Choroid plexus epithelial cell (primary cell): ENCODE measurements around the gene FOXF1.

Experiments
- DNase-seq: peaks from one replicate; pipeline ENCODE4 v3.0.0-alpha.2; 2010; ENCODE audit warnings: low read depth
- H3K4me3 ChIP-seq: 2 replicates; pipeline ENCODE4 v1.5.1; 2011; ENCODE audit warnings: low read depth, mild to moderate bottlenecking, control low read depth, low read length, moderate library complexity
- TF ChIP-seq, protein P1 (sequence below): conservative IDR thresholded peaks from 2 replicates; pipeline ENCODE4 v1.5.1; 2011; ENCODE audit warnings: low read depth, mild to moderate bottlenecking, control low read depth, inconsistent platforms, low read length, moderate library complexity

FOXF1 gene

DNA sequence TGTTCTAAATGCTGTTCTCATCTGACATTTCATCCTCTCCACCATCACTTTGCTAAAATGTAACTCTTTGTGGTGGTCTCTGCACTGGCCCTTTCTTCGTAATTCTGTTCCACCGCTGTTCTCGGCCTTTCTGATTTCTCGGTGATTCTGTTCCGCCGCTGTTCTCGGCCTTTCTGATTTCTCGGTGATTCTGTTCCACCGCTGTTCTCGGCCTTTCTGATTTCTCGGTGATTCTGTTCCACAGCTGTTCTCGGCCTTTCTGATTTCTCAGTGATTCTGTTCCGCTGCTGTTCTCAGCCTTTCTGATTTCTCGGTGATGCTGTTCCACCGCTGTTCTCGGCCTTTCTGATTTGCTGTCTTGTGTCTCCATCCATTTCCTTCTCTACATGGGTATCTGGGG is 12.3 kb downstream of the FOXF1 start:
- H3K4me3 ChIP-seq, result no peak overlapping the region
- no peak for DNase-seq
- TF ChIP-seq, protein P1, sequence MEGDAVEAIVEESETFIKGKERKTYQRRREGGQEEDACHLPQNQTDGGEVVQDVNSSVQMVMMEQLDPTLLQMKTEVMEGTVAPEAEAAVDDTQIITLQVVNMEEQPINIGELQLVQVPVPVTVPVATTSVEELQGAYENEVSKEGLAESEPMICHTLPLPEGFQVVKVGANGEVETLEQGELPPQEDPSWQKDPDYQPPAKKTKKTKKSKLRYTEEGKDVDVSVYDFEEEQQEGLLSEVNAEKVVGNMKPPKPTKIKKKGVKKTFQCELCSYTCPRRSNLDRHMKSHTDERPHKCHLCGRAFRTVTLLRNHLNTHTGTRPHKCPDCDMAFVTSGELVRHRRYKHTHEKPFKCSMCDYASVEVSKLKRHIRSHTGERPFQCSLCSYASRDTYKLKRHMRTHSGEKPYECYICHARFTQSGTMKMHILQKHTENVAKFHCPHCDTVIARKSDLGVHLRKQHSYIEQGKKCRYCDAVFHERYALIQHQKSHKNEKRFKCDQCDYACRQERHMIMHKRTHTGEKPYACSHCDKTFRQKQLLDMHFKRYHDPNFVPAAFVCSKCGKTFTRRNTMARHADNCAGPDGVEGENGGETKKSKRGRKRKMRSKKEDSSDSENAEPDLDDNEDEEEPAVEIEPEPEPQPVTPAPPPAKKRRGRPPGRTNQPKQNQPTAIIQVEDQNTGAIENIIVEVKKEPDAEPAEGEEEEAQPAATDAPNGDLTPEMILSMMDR, result no peak

DNA sequence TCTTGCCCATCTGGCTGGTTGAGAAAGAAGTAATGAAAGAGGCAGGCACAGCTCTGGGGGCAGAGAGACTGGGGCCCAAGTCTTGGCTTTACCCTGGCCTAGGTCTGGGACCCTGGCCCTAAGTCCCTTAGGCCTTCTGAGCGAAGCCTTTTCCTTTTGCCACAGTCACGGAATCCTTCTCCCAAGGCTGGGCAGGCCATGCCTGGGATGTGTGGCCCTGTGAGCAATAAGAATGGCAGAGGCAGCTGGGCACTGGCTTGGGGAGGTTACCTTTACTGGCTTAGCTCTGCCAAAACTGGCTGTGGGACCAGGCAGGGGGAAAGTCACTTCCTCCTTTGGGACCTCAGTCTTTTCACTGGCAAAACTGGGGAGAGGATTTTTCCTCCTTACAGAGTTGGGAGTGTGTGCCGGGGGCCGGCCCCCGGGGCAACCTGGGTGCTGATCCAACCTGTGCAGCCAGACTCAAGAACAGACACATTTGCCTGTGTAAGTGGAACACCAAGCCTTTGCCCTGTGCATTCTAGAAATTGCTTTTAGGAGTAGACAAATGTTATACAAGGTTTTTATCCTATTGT is 12.9 kb downstream of the FOXF1 start:
- H3K4me3 ChIP-seq, result no peak overlapping the region
- DNase-seq, result no peak
- TF ChIP-seq, protein P1, result no peak

DNA sequence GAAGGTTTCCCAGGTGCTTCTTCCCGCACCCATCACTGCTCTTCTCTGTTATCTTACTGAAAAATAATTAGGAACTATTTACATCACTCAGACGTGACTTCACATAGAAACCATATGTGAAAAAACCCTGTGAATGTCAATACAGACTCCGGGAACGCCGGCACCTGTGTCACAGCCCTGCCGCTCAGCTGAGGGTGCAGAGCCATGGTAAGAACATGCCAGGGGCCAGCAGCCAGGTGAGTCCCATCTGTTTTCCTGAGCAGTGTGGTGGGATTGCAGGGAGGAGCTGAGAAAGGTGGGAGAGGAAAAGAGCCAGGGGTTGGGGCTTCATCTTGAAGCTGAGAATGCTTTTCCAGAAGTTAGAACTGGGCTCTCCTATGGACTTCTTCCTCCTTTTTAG is 13.7 kb downstream of the FOXF1 start:
- H3K4me3 ChIP-seq, result no peak overlapping the region
- TF ChIP-seq, protein P1, result no peak
- DNase-seq, result no peak

DNA sequence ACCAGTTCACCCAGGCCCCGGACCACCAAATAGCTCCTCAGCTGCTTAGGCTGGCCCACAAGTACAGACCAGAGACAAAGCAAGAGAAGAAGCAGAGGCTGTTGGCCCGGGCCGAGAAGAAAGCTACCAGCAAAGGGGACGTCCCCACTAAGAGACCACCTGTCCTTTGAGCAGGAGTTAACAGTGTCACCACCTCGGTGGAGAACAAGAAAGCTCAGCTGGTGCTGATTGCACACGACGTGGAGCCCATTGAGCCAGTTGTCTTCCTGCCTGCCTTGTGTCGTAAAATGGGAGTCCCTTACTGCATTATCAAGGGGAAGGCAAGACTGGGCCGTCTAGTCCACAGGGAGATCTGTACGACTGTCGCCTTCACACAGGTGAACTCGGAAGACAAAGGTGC is 15.4 kb downstream of the FOXF1 start:
- H3K4me3 ChIP-seq, result no peak overlapping the region
- DNase-seq, result no peak
- TF ChIP-seq, protein P1, result no peak

DNA sequence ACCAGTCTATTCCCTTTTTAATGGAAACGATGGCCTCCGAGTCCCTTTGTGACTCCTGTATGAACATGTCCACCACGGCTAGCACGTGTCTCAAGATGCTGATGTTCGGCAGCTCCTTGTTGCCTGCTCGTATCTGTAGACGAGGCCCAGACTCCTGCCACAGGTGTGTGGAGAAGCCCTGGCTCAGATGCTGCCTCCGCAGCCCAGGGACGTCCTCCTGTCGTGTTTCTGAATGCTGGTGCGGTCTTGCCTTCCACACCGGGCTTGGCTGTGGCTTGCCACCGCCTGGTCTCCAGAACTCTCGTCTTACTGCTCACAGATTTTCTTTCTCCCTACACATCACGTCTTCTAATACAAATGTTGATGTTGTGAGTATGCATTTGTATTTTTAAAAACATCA is 17.0 kb downstream of the FOXF1 start:
- DNase-seq, result no peak
- TF ChIP-seq, protein P1, result no peak
- H3K4me3 ChIP-seq, result no peak overlapping the region

DNA sequence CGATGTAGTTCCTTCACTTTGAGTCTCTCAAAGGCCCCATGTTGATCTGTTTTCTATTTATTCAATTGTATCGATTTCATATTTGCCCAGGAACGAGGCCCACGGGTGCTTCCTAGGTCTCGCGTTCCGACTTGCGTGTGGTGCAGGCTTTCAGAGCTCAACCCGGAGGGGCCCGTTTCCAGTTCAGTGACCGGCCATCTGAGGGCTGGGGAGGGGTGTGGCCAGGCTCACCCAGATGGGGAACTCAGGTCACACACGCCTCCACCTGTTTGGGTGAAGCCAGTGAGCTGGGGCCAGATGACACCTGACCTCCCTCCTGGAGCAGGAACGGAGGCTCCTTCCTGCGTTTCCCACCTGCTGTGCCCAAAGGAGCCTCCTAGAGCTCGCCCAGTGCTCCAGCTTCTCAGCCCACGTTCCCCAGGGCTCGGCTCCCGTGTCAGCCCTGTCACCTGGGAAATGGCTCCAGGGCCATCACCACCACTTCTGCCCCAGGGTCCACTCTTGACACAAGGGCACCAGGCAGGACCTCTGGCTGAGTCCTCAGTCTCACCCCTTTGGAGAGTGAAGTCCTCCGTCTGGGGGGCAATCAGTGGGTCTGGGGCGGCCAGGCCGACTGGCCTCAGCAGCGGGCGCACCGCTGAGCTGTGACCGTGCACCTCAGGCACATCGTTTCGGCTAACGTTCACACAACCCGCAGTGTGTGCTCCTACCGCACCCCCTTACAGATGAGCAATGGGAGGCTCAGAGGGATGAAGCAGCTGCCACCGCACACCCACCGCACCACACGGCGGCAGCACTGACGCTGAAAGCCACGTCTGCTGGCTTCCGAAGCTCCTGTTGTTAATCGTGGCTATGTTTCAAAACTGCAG is 18.0 kb downstream of the FOXF1 start:
- no peak overlapping the region for H3K4me3 ChIP-seq
- no peak for DNase-seq
- TF ChIP-seq, protein P1, result no peak

DNA sequence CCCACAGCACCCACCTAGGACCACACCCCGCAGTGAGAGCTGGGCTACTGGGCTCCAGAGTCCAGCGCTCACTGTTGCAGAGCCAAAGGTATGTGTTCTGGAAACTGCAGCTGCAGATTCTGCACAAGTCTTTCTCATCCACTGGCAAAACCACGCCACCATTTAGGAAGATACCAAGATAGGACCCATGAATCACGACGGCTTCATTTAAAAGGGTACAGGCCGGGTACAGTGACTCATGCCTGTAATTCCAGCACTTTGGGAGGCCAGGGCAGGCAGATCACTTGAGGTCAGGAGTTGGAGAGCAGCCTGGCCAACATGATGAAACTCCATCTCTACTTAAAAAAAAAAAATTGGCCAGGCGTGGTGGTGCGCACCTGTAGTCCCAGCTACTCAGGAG is 18.8 kb downstream of the FOXF1 start:
- no peak for DNase-seq
- TF ChIP-seq, protein P1, result no peak
- no peak overlapping the region for H3K4me3 ChIP-seq
